Central memory CD8-positive, alpha-beta T cell (primary cell): Measurements from ENCODE around the gene CTNNA1.
A peak's percentile ranks its signal among the peaks of the same experiment; 100 is the strongest.

ENCODE experiments used
- ATAC-seq: fragments of 150-1000 bp; cut with Tn5 transposase; replicated peaks from 2 replicates; pipeline ENCODE4 v1.10.0; 2022; ENCODE audit warnings: mild to moderate bottlenecking, moderate FRiP score, moderate number of reproducible peaks; ENCODE audit not compliant: poor library complexity, severe bottlenecking; ENCODE audit errors: extremely low read depth
- DNase-seq, 2 donors: peaks; one replicate each; pipeline ENCODE4 v3.0.0; 2021; ENCODE audit warnings: low spot score in 2 of 2
- H3K27ac Mint-ChIP-seq: one replicate; pipeline ENCODE4 v1.8.0; 2022; ENCODE audit warnings: low read depth, mild to moderate bottlenecking, moderate library complexity, mixed read lengths
- H3K27me3 Mint-ChIP-seq: one replicate; pipeline ENCODE4 v1.8.0; 2022; ENCODE audit warnings: mixed read lengths
- H3K36me3 Mint-ChIP-seq: one replicate; pipeline ENCODE4 v1.8.0; 2022; ENCODE audit warnings: mild to moderate bottlenecking, moderate library complexity, mixed read lengths; ENCODE audit not compliant: insufficient read depth
- H3K4me1 Mint-ChIP-seq: one replicate; pipeline ENCODE4 v1.8.0; 2022; ENCODE audit warnings: mixed read lengths
- H3K4me3 Mint-ChIP-seq: one replicate; pipeline ENCODE4 v1.8.0; 2022; ENCODE audit warnings: mild to moderate bottlenecking, moderate library complexity, mixed read lengths
- H3K9me3 Mint-ChIP-seq: one replicate; pipeline ENCODE4 v1.8.0; 2022; ENCODE audit warnings: mixed read lengths

CTNNA1 gene

GRCh38 chr5:138972836-138973235 is 219.6 kb downstream of the CTNNA1 start:
- DNase-seq (no peak), ATAC-seq (no peak)
- Mint-ChIP-seq H3K9me3 (no peaks in the 10 kb centered on the region), H3K27me3 (no peaks in the 10 kb centered on the region), H3K27ac (no peak overlapping the region), H3K4me3 (no peak overlapping the region), H3K36me3 (peaks cover 3% of the 10 kb centered on the region), H3K4me1 (peaks cover 6% of the 10 kb centered on the region)

GRCh38 chr5:138974227-138975063 is 221.2 kb downstream of the CTNNA1 start:
- H3K27me3 Mint-ChIP-seq, result no peaks in the 10 kb centered on the region
- H3K4me3 Mint-ChIP-seq, result no peak overlapping the region
- ATAC-seq (no peak), DNase-seq (no peak)
- H3K9me3 Mint-ChIP-seq, result no peaks in the 10 kb centered on the region
- H3K27ac Mint-ChIP-seq, result no peak overlapping the region
- H3K36me3 Mint-ChIP-seq, result peaks cover 3% of the 10 kb centered on the region
- peaks cover 8% of the 10 kb centered on the region for H3K4me1 Mint-ChIP-seq

GRCh38 chr5:138975098-138975847 is 222.0 kb downstream of the CTNNA1 start:
- H3K9me3 Mint-ChIP-seq, result no peaks in the 10 kb centered on the region
- H3K36me3 Mint-ChIP-seq, result peaks cover 2% of the 10 kb centered on the region
- H3K27me3 Mint-ChIP-seq, result no peaks in the 10 kb centered on the region
- no peak overlapping the region for H3K27ac Mint-ChIP-seq
- DNase-seq (no peak), ATAC-seq (no peak)
- no peak overlapping the region for H3K4me3 Mint-ChIP-seq
- H3K4me1 Mint-ChIP-seq, result peaks cover 11% of the 10 kb centered on the region

- no peak overlapping the region for H3K4me3 Mint-ChIP-seq
- no peaks in the 10 kb centered on the region for H3K9me3 Mint-ChIP-seq
- peaks cover 34% of the 10 kb centered on the region for H3K4me1 Mint-ChIP-seq
- H3K27ac Mint-ChIP-seq, result no peak overlapping the region
- H3K27me3 Mint-ChIP-seq, result no peaks in the 10 kb centered on the region
- DNase-seq (no peak), ATAC-seq (no peak)
- H3K36me3 Mint-ChIP-seq, result peaks cover 3% of the 10 kb centered on the region
Observed at GRCh38 chr5:138978080-138978479, 224.9 kb downstream of the CTNNA1 start.

GRCh38 chr5:138978581-138978980 is 225.4 kb downstream of the CTNNA1 start:
- Mint-ChIP-seq H3K27ac (no peak overlapping the region), H3K36me3 (peaks cover 3% of the 10 kb centered on the region), H3K9me3 (no peaks in the 10 kb centered on the region), H3K27me3 (no peaks in the 10 kb centered on the region), H3K4me1 (peaks cover 34% of the 10 kb centered on the region), H3K4me3 (no peak overlapping the region)
- no peak for DNase-seq
- ATAC-seq, result no peak

- DNase-seq (peak in 1 of 2 donors; percentile 28), ATAC-seq (peak; percentile 81)
- Mint-ChIP-seq H3K4me3 (peak overlapping the region; percentile 64), H3K4me1 (peaks cover 34% of the 10 kb centered on the region), H3K9me3 (no peaks in the 10 kb centered on the region), H3K27ac (peak overlapping the region; percentile 52), H3K27me3 (no peaks in the 10 kb centered on the region), H3K36me3 (peaks cover 3% of the 10 kb centered on the region)
Observed at GRCh38 chr5:138979684-138980280, 226.6 kb downstream of the CTNNA1 start.

- H3K9me3 Mint-ChIP-seq, result no peaks in the 10 kb centered on the region
- H3K36me3 Mint-ChIP-seq, result peaks cover 1% of the 10 kb centered on the region
- peak overlapping the region; percentile 52 for H3K27ac Mint-ChIP-seq
- no peaks in the 10 kb centered on the region for H3K27me3 Mint-ChIP-seq
- ATAC-seq (no peak), DNase-seq (no peak)
- H3K4me1 Mint-ChIP-seq, result peaks cover 34% of the 10 kb centered on the region
- H3K4me3 Mint-ChIP-seq, result peak overlapping the region; percentile 64
Observed at GRCh38 chr5:138980441-138980840, 227.2 kb downstream of the CTNNA1 start.

- Mint-ChIP-seq H3K9me3 (no peaks in the 10 kb centered on the region), H3K4me1 (peaks cover 34% of the 10 kb centered on the region), H3K27me3 (no peaks in the 10 kb centered on the region), H3K36me3 (peaks cover 1% of the 10 kb centered on the region), H3K27ac (no peak overlapping the region), H3K4me3 (peak overlapping the region; percentile 64)
- no peak for DNase-seq
- no peak for ATAC-seq
Observed at GRCh38 chr5:138981131-138981530, 227.9 kb downstream of the CTNNA1 start.

GRCh38 chr5:138981586-138981985 is 228.4 kb downstream of the CTNNA1 start:
- H3K27ac Mint-ChIP-seq, result peak overlapping the region; percentile 58
- no peaks in the 10 kb centered on the region for H3K27me3 Mint-ChIP-seq
- ATAC-seq (no peak), DNase-seq (no peak)
- H3K4me3 Mint-ChIP-seq, result peak overlapping the region; percentile 33
- H3K4me1 Mint-ChIP-seq, result peaks cover 34% of the 10 kb centered on the region
- H3K36me3 Mint-ChIP-seq, result peaks cover 1% of the 10 kb centered on the region
- H3K9me3 Mint-ChIP-seq, result no peaks in the 10 kb centered on the region

GRCh38 chr5:138983984-138984383 is 230.8 kb downstream of the CTNNA1 start:
- ATAC-seq, result no peak

More at GRCh38 chr5:138983984-138984383, 230.8 kb downstream of the CTNNA1 start:
- Mint-ChIP-seq H3K4me3 (no peak overlapping the region), H3K27ac (no peak overlapping the region), H3K27me3 (no peaks in the 10 kb centered on the region), H3K9me3 (no peaks in the 10 kb centered on the region), H3K36me3 (peaks cover 1% of the 10 kb centered on the region), H3K4me1 (peaks cover 34% of the 10 kb centered on the region)
- no peak for DNase-seq
